Common myeloid progenitor, CD34-positive (primary cell): Measurements from ENCODE around the gene MRFAP1L1.

ENCODE experiments used
- CTCF ChIA-PET: fragments of 350-600 bp; sonication (Branson Sonifier 250); formaldehyde crosslinking; loops from one replicate; lab custom pipeline; 2021; ENCODE audit warnings: antibody characterized with exemption; lab: Charles Lee
- POLR2A ChIA-PET: fragments of 350-600 bp; sonication (Branson Sonifier 250); formaldehyde crosslinking; loops from one replicate; lab custom pipeline; 2021; ENCODE audit warnings: antibody characterized with exemption; lab: Charles Lee
- DNase-seq, 3 donors: peaks; one replicate each; pipeline versions ENCODE4 v3.0.0 to v3.0.0-alpha.2; 2013
- H3K27ac ChIP-seq, 2 experiments: 1 replicate in 1 of 2; 2 replicates in 1 of 2; pipeline ENCODE4 v1.7.0; 2013; ENCODE audit warnings: inconsistent platforms in 2 of 2, low read length in 2 of 2, mild to moderate bottlenecking in 2 of 2, low read depth in 1 of 2, moderate library complexity in 1 of 2; ENCODE audit not compliant: severe bottlenecking in 2 of 2, insufficient read depth in 1 of 2, poor library complexity in 1 of 2
- H3K27me3 ChIP-seq, 5 experiments: replicated peaks in 2 of 5; 1 replicate in 3 of 5; 2 replicates in 2 of 5; pipeline versions ENCODE4 v1.6.1 to v1.7.0; 2013; ENCODE audit warnings: low read length in 4 of 5, mild to moderate bottlenecking in 2 of 5, moderate library complexity in 2 of 5, inconsistent platforms in 1 of 5; ENCODE audit not compliant: insufficient read depth in 5 of 5, control insufficient read depth in 4 of 5
- H3K36me3 ChIP-seq, 4 experiments: 1 replicate in 2 of 4; 2 replicates in 2 of 4; pipeline versions ENCODE4 v1.6.1 to v1.7.0; 2013; ENCODE audit warnings: low read length in 3 of 4, control low read depth in 1 of 4, mild to moderate bottlenecking in 1 of 4; ENCODE audit not compliant: control insufficient read depth in 4 of 4, insufficient read depth in 4 of 4
- H3K4me1 ChIP-seq, 4 experiments: 1 replicate in 3 of 4; 2 replicates in 1 of 4; pipeline versions ENCODE4 v1.6.1 to v1.7.1; 2013; ENCODE audit warnings: low read length in 3 of 4, mild to moderate bottlenecking in 3 of 4, control low read depth in 1 of 4, inconsistent platforms in 1 of 4, moderate library complexity in 1 of 4; ENCODE audit not compliant: control insufficient read depth in 4 of 4, insufficient read depth in 4 of 4; ENCODE audit errors: control extremely low read depth in 1 of 4
- H3K4me3 ChIP-seq, 7 experiments: 1 replicate in 4 of 7; 2 replicates in 3 of 7; pipeline versions ENCODE4 v1.5.1 to v1.7.0; 2013; ENCODE audit warnings: mild to moderate bottlenecking in 7 of 7, low read length in 6 of 7, moderate library complexity in 6 of 7, inconsistent platforms in 2 of 7, low read depth in 2 of 7, control low read depth in 1 of 7; ENCODE audit not compliant: insufficient read depth in 4 of 7, control insufficient read depth in 1 of 7; ENCODE audit errors: extremely low read depth in 1 of 7
- H3K9me3 ChIP-seq, 5 experiments: 1 replicate in 4 of 5; 2 replicates in 1 of 5; pipeline versions ENCODE4 v1.6.1 to v1.7.1; 2013; ENCODE audit warnings: low read length in 4 of 5, mild to moderate bottlenecking in 2 of 5, inconsistent platforms in 1 of 5, low read depth in 1 of 5, moderate library complexity in 1 of 5; ENCODE audit not compliant: control insufficient read depth in 4 of 5, insufficient read depth in 2 of 5; ENCODE audit errors: control extremely low read depth in 1 of 5
- WGBS: methylation state at CpG from one replicate; pipeline ENCODE4 v1.1.5; 2013; ENCODE audit not compliant: insufficient coverage; 5-methylcytosine and 5-hydroxymethylcytosine counted together

MRFAP1L1 gene

DNA sequence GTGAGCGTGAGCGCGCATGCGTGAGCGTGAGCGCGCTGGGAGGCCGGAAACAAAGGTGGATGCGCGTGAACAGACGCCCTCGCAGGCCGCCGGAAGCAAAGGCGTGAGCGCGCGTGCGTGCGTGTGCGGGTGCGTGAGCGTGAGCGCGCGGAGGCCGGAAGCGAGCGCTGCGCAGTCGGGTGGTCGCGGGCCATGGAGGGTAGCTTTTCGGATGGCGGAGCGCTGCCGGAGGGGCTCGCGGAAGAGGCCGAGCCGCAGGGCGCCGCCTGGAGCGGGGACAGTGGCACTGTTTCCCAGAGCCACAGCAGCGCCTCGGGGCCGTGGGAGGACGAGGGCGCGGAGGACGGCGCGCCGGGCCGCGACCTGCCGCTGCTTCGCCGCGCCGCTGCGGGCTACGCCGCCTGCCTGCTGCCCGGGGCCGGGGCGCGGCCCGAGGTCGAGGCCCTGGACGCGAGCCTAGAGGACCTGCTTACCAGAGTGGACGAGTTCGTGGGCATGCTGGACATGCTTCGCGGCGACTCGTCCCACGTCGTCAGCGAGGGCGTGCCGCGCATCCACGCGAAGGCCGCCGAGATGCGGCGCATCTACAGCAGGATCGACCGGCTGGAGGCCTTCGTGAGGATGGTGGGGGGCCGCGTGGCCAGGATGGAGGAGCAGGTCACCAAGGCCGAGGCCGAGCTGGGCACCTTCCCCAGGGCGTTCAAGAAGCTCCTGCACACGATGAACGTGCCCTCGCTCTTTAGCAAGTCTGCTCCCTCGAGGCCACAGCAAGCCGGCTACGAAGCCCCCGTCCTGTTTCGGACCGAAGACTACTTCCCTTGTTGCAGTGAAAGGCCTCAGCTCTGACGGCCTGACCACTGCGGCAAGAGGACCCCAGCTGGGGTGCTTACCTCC is 6.6 kb upstream of the MRFAP1L1 start, which contains the start of gene BLOC1S4:
Gene BLOC1S4 (plus strand): TSS at position 157 of the 894 bp plus-strand sequence. CDS start 36 bp downstream, at position 193.
- H3K27me3 ChIP-seq: peaks cover 0 to 2% (median 0%) of the 10 kb centered on the region in 5 experiments
- DNase-seq: peak; percentile 93 to 96 (median 95)
- H3K36me3 ChIP-seq: peaks cover 0 to 3% (median 0%) of the 10 kb centered on the region in 4 experiments
- ChIA-PET CTCF (interaction anchor here (0.6 to 6.8 kb wide), 13 partner anchors 12 to 354 kb away, joined by 3 to 84 read pairs (median 4); partner anchors contain the start of gene MRFAP1), POLR2A (interaction anchor here (0.7 to 1.1 kb wide), 3 partner anchors 43 to 151 kb away, joined by 3 read pairs; a partner anchor contains a TSS)
- H3K9me3 ChIP-seq: peaks cover 0 to 1% (median 0%) of the 10 kb centered on the region in 5 experiments
- WGBS: under 1% methylated on average over 100 of the region's 109 CpGs
- H3K4me3 ChIP-seq: peak within 1 kb of the TSS; percentile 50 to 88 (median 73)
- H3K4me1 ChIP-seq: peaks cover 13 to 25% (median 18%) of the 10 kb centered on the region in 4 experiments
- peak within 1 kb of the TSS in 1 of 2 experiments; percentile 75 for H3K27ac ChIP-seq

GRCh38 chr4:6715704-6716017 is 6.0 kb upstream of the MRFAP1L1 start:
- H3K4me3 ChIP-seq: peak overlapping the region; percentile 40 to 88 (median 72)
- H3K36me3 ChIP-seq: peaks cover 0 to 3% (median 0%) of the 10 kb centered on the region in 4 experiments
- no peak for DNase-seq
- H3K27me3 ChIP-seq: peaks cover 0 to 2% (median 0%) of the 10 kb centered on the region in 5 experiments
- peaks cover 14 to 25% (median 19%) of the 10 kb centered on the region in 4 experiments for H3K4me1 ChIP-seq
- peak overlapping the region in 1 of 2 experiments; percentile 44 for H3K27ac ChIP-seq
- 0% methylated on average over 4 of the region's 9 CpGs for WGBS
- ChIA-PET POLR2A (no interaction called here), CTCF (interaction anchor here (0.6 to 6.8 kb wide), 3 partner anchors 40 to 159 kb away, joined by 4 to 84 read pairs (median 22); partner anchors contain the start of gene MRFAP1)
- peaks cover 0 to 4% (median 0%) of the 10 kb centered on the region in 5 experiments for H3K9me3 ChIP-seq

DNA sequence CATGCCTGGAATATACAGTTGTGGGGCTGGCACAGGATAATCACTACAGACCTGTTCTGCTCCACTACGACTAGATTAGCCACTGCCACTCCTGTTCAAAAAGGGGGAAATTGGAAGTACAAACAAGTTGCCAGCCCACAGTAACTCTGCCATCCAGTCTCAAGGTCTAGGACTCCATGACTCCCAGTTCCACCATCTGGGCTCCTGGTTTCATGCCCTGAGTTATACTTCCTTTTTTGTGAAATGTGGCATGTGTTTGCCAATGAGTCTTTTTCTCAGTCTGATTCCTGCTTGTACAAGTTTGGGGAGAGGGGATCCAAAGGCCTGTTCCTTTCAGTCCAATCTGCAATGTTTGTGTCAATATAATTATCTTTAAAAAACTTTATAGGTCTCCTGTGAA is 5.3 kb upstream of the MRFAP1L1 start:
- Histone ChIP-seq H3K4me3 (no peak overlapping the region), H3K9me3 (peaks cover 0 to 7% (median 0%) of the 10 kb centered on the region in 5 experiments), H3K27me3 (peaks cover 0 to 2% (median 0%) of the 10 kb centered on the region in 5 experiments), H3K4me1 (peaks cover 16 to 28% (median 20%) of the 10 kb centered on the region in 4 experiments), H3K27ac (no peak overlapping the region), H3K36me3 (peaks cover 0 to 3% (median 0%) of the 10 kb centered on the region in 4 experiments)
- no peak for DNase-seq
- POLR2A ChIA-PET: no interaction called here
- CTCF ChIA-PET: interaction anchor here (0.6 to 4.7 kb wide), 4 partner anchors 11 to 179 kb away, joined by 5 to 22 read pairs (median 5); no protein-coding TSS in a partner anchor
- 100% methylated on average over 1 of the region's 1 CpG for WGBS

- 50% methylated on average over 2 of the region's 2 CpGs for WGBS
- peak in 2 of 3 donors; percentile 52 to 60 for DNase-seq
- ChIA-PET POLR2A (no interaction called here), CTCF (no interaction called here)
- peaks cover 0 to 2% (median 0%) of the 10 kb centered on the region in 5 experiments for H3K27me3 ChIP-seq
- H3K36me3 ChIP-seq: peaks cover 5 to 17% (median 11%) of the 10 kb centered on the region in 4 experiments
- H3K4me3 ChIP-seq: no peak overlapping the region
- H3K27ac ChIP-seq: no peak overlapping the region
- H3K4me1 ChIP-seq: peaks cover 15 to 44% (median 31%) of the 10 kb centered on the region in 4 experiments
- H3K9me3 ChIP-seq: peaks cover 0 to 7% (median 0%) of the 10 kb centered on the region in 5 experiments
Measured at GRCh38 chr4:6710996-6711395, 1.3 kb upstream of the MRFAP1L1 start.

DNA sequence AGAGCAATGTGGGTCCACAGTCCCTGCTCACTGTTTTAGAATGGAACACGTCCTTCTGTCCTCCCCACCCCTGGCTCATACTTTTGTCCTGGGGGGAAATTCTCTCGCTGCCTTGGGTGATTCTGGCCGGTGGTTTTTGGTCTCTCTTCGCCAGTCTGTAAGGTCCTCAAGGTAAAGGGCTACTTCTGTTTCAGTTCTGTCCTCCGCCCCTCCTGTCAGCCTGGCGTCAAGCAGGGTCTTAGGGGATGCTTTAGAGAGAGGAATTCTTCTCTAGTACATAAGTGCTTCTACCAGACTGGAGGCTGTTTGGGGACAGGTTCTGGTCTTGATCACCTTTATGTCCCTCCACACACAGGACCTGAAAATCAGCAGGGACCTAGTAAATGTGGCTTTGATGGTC is 617 bp upstream of the MRFAP1L1 start:
- whole genome bisulfite sequencing: 30% methylated on average over 2 of the region's 6 CpGs

DNA sequence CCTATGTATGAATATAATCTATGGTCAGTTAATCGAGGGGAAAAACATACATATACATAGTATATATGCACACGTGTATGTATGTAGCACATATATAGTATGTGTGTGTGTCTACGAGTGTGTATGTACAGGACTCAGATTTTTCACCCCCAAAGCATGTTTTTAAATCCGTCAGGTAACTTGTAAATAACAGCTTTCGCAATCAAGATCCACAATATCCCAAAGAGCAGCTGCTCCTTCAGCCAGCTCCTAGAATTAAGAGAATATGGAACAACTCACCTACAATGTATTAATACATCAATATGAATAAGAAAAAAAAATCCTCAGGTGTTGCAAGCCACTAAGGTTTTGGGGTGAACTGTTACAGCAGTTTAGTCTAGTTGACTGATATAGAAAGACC is 3.5 kb downstream of the MRFAP1L1 start:
- CTCF ChIA-PET: interaction anchor here (0.6 to 5.2 kb wide), 3 partner anchors 13 to 31 kb away, joined by 3 to 22 read pairs (median 5); a partner anchor contains a TSS
- H3K4me1 ChIP-seq: peaks cover 11 to 37% (median 27%) of the 10 kb centered on the region in 4 experiments
- POLR2A ChIA-PET: interaction anchor here (0.6 kb wide), 1 partner anchor 64 kb away, joined by 9 read pairs; no protein-coding TSS in a partner anchor
- no peak overlapping the region for H3K27ac ChIP-seq
- no peak overlapping the region for H3K4me3 ChIP-seq
- no CpG with 5 or more reads among the region's 5 CpGs for WGBS
- H3K27me3 ChIP-seq: no peaks in the 10 kb centered on the region
- no peak for DNase-seq
- peaks cover 0 to 13% (median 8%) of the 10 kb centered on the region in 5 experiments for H3K9me3 ChIP-seq
- H3K36me3 ChIP-seq: peaks cover 7 to 40% (median 22%) of the 10 kb centered on the region in 4 experiments

More for the DNA sequence above, 617 bp upstream of the MRFAP1L1 start:
- peaks cover 0 to 7% (median 0%) of the 10 kb centered on the region in 5 experiments for H3K9me3 ChIP-seq
- H3K36me3 ChIP-seq: peaks cover 5 to 17% (median 11%) of the 10 kb centered on the region in 4 experiments
- H3K27me3 ChIP-seq: peaks cover 0 to 2% (median 0%) of the 10 kb centered on the region in 5 experiments
- H3K4me1 ChIP-seq: peaks cover 11 to 38% (median 28%) of the 10 kb centered on the region in 4 experiments
- CTCF ChIA-PET: interaction anchor here (0.8 to 1.7 kb wide), 4 partner anchors 20 to 163 kb away, joined by 3 to 4 read pairs (median 3); no protein-coding TSS in a partner anchor
- H3K4me3 ChIP-seq: peak overlapping the region in 6 of 7 experiments; percentile 78 to 93 (median 86)
- DNase-seq: no peak
- POLR2A ChIA-PET: interaction anchor here (0.9 to 1.1 kb wide), 2 partner anchors 37 to 70 kb away, joined by 3 read pairs; partner anchors contain the start of gene MRFAP1
- peak overlapping the region in 1 of 2 experiments; percentile 39 for H3K27ac ChIP-seq
